Effector memory CD4-positive, alpha-beta T cell (primary cell): ENCODE results near the gene SDCCAG8.

Experiments used
- DNase-seq, 3 donors: peaks; one replicate each; pipeline ENCODE4 v3.0.0-alpha.2; 2020
- H3K27ac ChIP-seq: 2 replicates; pipeline ENCODE4 v1.7.0; 2013; ENCODE audit warnings: mild to moderate bottlenecking, low read length, moderate library complexity; ENCODE audit not compliant: insufficient read depth, poor library complexity, severe bottlenecking
- H3K27me3 ChIP-seq: replicated peaks from 2 replicates; pipeline ENCODE4 v1.7.0; 2013; ENCODE audit warnings: mild to moderate bottlenecking, low read length; ENCODE audit not compliant: insufficient read depth, control insufficient read depth, poor library complexity, severe bottlenecking
- H3K36me3 ChIP-seq: 2 replicates; pipeline ENCODE4 v1.7.0; 2013; ENCODE audit warnings: mild to moderate bottlenecking, low read length, moderate library complexity; ENCODE audit not compliant: control insufficient read depth, insufficient read depth
- H3K4me1 ChIP-seq: 2 replicates; pipeline ENCODE4 v1.7.0; 2013; ENCODE audit warnings: low read length, mild to moderate bottlenecking; ENCODE audit not compliant: control insufficient read depth, insufficient read depth, poor library complexity, severe bottlenecking
- H3K4me3 ChIP-seq: 2 replicates; pipeline ENCODE4 v1.7.0; 2013; ENCODE audit warnings: low read length, low read depth, mild to moderate bottlenecking; ENCODE audit not compliant: insufficient read depth, poor library complexity, severe bottlenecking
- H3K9me3 ChIP-seq: 2 replicates; pipeline ENCODE4 v1.7.0; 2013; ENCODE audit warnings: mild to moderate bottlenecking, low read length, moderate library complexity; ENCODE audit not compliant: control insufficient read depth

The SDCCAG8 gene

GRCh38 chr1:243462929-243463697 lies 207.3 kb downstream of the SDCCAG8 start:
- H3K36me3 ChIP-seq: no peaks in the 10 kb centered on the region
- no peak for DNase-seq
- no peak overlapping the region for H3K27ac ChIP-seq
- H3K9me3 ChIP-seq: no peaks in the 10 kb centered on the region
- H3K4me1 ChIP-seq: no peaks in the 10 kb centered on the region
- no peaks in the 10 kb centered on the region for H3K27me3 ChIP-seq
- H3K4me3 ChIP-seq: no peak overlapping the region

- no peak overlapping the region for H3K4me3 ChIP-seq
- H3K36me3 ChIP-seq: no peaks in the 10 kb centered on the region
- H3K27ac ChIP-seq: no peak overlapping the region
- no peak for DNase-seq
- H3K9me3 ChIP-seq: no peaks in the 10 kb centered on the region
- no peaks in the 10 kb centered on the region for H3K27me3 ChIP-seq
- no peaks in the 10 kb centered on the region for H3K4me1 ChIP-seq
Measured at GRCh38 chr1:243465081-243465480, 209.2 kb downstream of the SDCCAG8 start.

DNA sequence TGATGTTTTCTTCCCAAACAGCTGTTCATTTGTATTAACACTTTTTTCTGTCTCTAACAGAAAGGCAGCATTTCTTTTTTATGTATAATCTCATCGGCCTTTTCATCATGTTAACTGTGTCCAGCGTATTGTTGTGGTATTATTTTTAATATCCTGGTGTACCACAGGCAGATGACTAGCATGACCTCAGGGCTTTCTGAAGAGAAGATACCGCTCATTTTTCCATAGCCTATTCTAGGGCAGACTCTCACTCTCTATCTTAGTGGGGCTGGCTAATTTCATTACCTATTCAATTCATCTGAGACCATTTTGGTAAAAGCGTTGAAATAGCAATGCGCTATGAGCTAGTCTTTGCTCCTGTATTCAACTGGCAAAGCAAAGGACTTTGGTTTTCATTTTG lies 209.9 kb downstream of the SDCCAG8 start:
- Histone ChIP-seq H3K27me3 (no peaks in the 10 kb centered on the region), H3K36me3 (no peaks in the 10 kb centered on the region), H3K4me3 (no peak overlapping the region), H3K9me3 (no peaks in the 10 kb centered on the region), H3K4me1 (no peaks in the 10 kb centered on the region), H3K27ac (no peak overlapping the region)
- DNase-seq: no peak

GRCh38 chr1:243469497-243469896 lies 213.7 kb downstream of the SDCCAG8 start:
- H3K27ac ChIP-seq: no peak overlapping the region

GRCh38 chr1:243470502-243470901 lies 214.7 kb downstream of the SDCCAG8 start:
- Histone ChIP-seq H3K36me3 (no peaks in the 10 kb centered on the region), H3K4me1 (no peaks in the 10 kb centered on the region), H3K27me3 (no peaks in the 10 kb centered on the region), H3K4me3 (no peak overlapping the region), H3K9me3 (no peaks in the 10 kb centered on the region), H3K27ac (no peak overlapping the region)
- DNase-seq: no peak

More at GRCh38 chr1:243469497-243469896, 213.7 kb downstream of the SDCCAG8 start:
- Histone ChIP-seq H3K27me3 (no peaks in the 10 kb centered on the region), H3K4me1 (no peaks in the 10 kb centered on the region), H3K4me3 (no peak overlapping the region), H3K36me3 (no peaks in the 10 kb centered on the region), H3K9me3 (no peaks in the 10 kb centered on the region)
- DNase-seq: no peak

DNA sequence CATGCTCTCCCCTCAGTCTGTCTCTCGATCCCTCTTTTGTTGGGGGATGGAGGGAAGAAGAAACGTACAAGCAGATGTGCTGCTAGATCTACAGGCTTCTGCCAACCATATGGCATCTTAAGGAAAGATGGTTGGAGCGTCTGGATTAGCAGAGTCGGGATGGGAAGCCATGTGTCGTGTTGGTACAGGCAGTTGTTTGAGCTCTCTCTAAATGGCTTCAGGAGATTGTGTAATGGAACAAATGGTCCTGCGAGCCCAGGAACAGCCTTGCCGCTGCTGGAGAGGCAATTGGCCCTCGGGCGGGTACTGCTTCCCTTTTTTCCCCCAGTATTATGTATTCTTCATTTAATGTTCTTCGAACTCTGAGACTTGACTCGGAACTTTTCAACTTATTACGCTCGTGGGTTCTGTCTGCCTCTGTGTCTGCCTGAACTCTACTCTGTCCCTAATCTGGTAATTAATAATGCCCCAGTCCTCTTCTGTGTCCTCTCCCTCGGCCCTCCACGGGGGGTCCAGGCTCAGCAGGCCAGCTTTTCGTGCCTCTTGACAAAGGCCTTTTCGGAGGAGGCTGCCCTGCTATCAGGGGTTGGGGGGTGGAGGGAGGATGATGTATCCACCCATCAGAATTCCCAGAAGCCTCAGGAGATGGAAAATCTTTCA lies 215.3 kb downstream of the SDCCAG8 start:
- H3K9me3 ChIP-seq: no peaks in the 10 kb centered on the region
- DNase-seq: no peak
- no peak overlapping the region for H3K27ac ChIP-seq
- no peaks in the 10 kb centered on the region for H3K27me3 ChIP-seq
- no peaks in the 10 kb centered on the region for H3K4me1 ChIP-seq
- no peak overlapping the region for H3K4me3 ChIP-seq
- no peaks in the 10 kb centered on the region for H3K36me3 ChIP-seq

DNA sequence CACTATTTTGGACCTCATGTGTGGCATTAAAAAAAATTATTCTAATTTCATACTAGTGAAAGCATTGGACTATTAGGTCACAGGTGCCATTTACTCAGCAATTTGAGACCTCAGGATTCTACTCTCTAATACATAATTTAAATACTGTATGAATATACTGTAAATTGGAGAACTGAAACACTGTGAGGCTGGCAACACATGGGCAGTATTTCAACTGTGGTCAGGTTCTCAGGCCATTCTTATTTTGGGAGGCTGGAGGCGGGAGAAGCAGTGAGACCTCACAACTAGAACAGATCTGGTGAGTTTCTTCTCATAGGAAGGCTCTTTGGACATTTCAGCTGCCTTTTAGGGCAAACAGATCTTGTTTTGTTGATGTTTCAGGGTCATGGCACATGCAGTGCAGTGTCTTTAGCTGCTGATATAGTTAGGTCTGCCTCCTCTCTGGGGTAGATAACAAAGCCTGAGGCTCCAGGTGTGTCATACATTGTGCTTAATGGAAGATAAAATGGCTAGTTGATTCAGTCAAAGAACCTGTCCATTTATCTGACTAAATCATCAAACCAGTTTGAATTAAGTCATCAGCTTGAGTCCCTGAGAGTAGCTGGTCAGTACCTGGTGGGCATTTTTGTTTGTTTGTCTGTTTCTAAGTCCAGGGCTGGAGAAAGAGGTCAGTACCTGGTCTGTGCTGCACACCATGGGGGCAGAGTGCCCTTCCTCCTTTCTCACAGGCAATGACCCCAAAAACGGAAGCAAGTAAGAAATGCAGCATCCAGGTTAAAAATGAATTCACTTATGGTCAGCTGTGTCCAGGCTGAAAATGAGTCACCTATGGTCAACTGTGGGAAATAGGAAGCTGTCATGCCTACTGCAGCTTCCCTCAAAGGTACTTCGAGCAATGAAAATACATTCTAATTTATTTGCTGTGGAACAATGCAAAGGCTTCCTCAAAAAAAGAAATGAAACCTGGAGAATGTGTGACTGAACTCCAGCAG lies 216.2 kb downstream of the SDCCAG8 start:
- H3K9me3 ChIP-seq: no peaks in the 10 kb centered on the region
- no peak overlapping the region for H3K4me3 ChIP-seq
- H3K36me3 ChIP-seq: no peaks in the 10 kb centered on the region
- no peak overlapping the region for H3K27ac ChIP-seq
- no peak for DNase-seq
- no peaks in the 10 kb centered on the region for H3K4me1 ChIP-seq
- H3K27me3 ChIP-seq: no peaks in the 10 kb centered on the region

GRCh38 chr1:243473227-243474135 lies 217.6 kb downstream of the SDCCAG8 start:
- no peak overlapping the region for H3K4me3 ChIP-seq
- no peaks in the 10 kb centered on the region for H3K27me3 ChIP-seq
- no peak overlapping the region for H3K27ac ChIP-seq
- no peaks in the 10 kb centered on the region for H3K9me3 ChIP-seq
- H3K4me1 ChIP-seq: no peaks in the 10 kb centered on the region
- no peaks in the 10 kb centered on the region for H3K36me3 ChIP-seq
- no peak for DNase-seq

- H3K4me3 ChIP-seq: no peak overlapping the region
- H3K27me3 ChIP-seq: no peaks in the 10 kb centered on the region
- DNase-seq: no peak
- no peaks in the 10 kb centered on the region for H3K36me3 ChIP-seq
- H3K4me1 ChIP-seq: no peaks in the 10 kb centered on the region
- no peaks in the 10 kb centered on the region for H3K9me3 ChIP-seq
- no peak overlapping the region for H3K27ac ChIP-seq
Measured at GRCh38 chr1:243474136-243474881, 218.5 kb downstream of the SDCCAG8 start.
